Muscle of back (tissue), 10 donors: ENCODE measurements around the gene ZC3H12A. TPM values are rescaled to one million over a fixed set of nuclear protein-coding genes. Genes with fewer than 3 reads are reported as not detected.

Source experiments
- polyA plus RNA-seq, 10 donors: library from polyadenylated mRNA; unstranded; fragments of 120-200 nt; gene quantifications; one replicate each; pipeline ENCODE4 v1.2.1, GENCODE V29; 2013; ENCODE audit not compliant: insufficient read length in 10 of 10

The ZC3H12A gene
- polyA plus RNA-seq, 10 donors: 0.35 to 2.3 (median 1.2) TPM

Other genes with a start within 250 kb of the ZC3H12A start
- 10 to 100 TPM; 38.4 to 52.0 (median 45.8) TPM for gene MEAF6, start 40.2 kb downstream of the ZC3H12A start, polyA plus RNA-seq
- gene SNIP1, start 79.7 kb downstream of the ZC3H12A start, polyA plus RNA-seq: 1 to 10 TPM; 6.9 to 9.6 (median 8.4) TPM
- gene DNALI1, start 82.4 kb downstream of the ZC3H12A start, polyA plus RNA-seq: 10 to 100 TPM in 6 of 10 donors, 1 to 10 TPM in 4; 5.5 to 16.1 (median 10.6) TPM
- 10 to 100 TPM; 45.9 to 60.8 (median 52.1) TPM for gene GNL2, start 121.4 kb downstream of the ZC3H12A start, polyA plus RNA-seq
- gene RSPO1, start 160.3 kb downstream of the ZC3H12A start, polyA plus RNA-seq: 1 to 10 TPM in 2 of 10 donors, under 1 TPM in 3, not detected in 5; 0.09 to 2.8 (median 0.16) TPM
- gene CDCA8, start 217.9 kb downstream of the ZC3H12A start, polyA plus RNA-seq: 10 to 100 TPM in 5 of 10 donors, 1 to 10 TPM in 5; 5.7 to 15.7 (median 9.7) TPM